Adipose tissue (tissue), 3 donors: Measurements from ENCODE around the gene AIP. TPM values are rescaled to one million over a fixed set of nuclear protein-coding genes. Genes with fewer than 3 reads are reported as not detected.

Experiments used
- H3K27ac ChIP-seq: one replicate; pipeline ENCODE4 v1.5.1; 2013; ENCODE audit warnings: low read depth, low read length
- WGBS, 3 donors: extraction: QIAGEN DNeasy Blood & Tissue Kit; methylation state at CpG; one replicate each; pipeline ENCODE4 v1.1.7; 2013; 5-methylcytosine and 5-hydroxymethylcytosine counted together
- polyA plus RNA-seq, 3 donors: library from polyadenylated mRNA; stranded (reverse); fragments of 200-250 nt; gene quantifications; one replicate each; pipeline ENCODE4 v1.2.3, GENCODE V29; 2013
- donor health status: healthy with polysubstance abuse.
- donor health status: Bipolar disorder and iron deficiency.
- donor health status: healthy.

Gene AIP
- polyA plus RNA-seq, 3 donors, result 52.0 to 93.9 (median 58.1) TPM

DNA sequence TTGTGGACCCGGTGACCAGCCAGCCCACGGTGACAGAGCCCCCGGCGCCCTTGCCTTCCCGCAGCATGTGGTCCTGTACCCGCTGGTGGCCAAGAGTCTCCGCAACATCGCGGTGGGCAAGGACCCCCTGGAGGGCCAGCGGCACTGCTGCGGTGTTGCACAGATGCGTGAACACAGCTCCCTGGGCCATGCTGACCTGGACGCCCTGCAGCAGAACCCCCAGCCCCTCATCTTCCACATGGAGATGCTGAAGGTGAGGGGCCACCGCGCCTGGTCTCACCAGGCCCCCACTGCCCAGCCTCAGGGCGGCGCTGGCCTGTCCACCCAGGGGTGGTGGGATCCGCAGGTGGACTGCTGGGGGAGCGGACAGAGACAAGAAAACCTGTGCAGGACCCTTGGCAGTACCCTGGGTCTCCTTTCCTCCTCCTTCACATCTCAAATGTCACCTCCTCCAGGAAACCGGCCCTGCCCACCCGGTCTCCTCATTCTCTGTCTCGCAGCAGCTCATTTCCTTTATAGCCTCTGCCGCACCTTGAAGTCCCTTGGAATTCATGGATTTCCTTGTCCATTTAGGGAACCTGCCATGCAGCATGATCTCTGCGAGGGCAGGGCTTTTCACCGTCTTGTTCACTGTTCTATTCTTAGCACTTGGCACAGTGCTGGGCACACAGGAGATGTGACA lies 6.5 kb downstream of the AIP start:
- 86 to 90% (median 87%) methylated on average over 20 to 25 of the region's 25 CpGs for WGBS, 3 donors
- H3K27ac ChIP-seq, result no peak overlapping the region

- WGBS, 3 donors, result 88 to 89% (median 89%) methylated on average over 23 of the region's 23 CpGs
These were observed 7.3 kb downstream of the AIP start for GRCh38 chr11:67489885-67490726.

GRCh38 chr11:67490727-67491065 lies 7.9 kb downstream of the AIP start:
- WGBS, 3 donors, result 76 to 81% (median 81%) methylated on average over 14 to 15 of the region's 15 CpGs
- H3K27ac ChIP-seq, result no peak overlapping the region

More at GRCh38 chr11:67489885-67490726, 7.3 kb downstream of the AIP start:
- no peak overlapping the region for H3K27ac ChIP-seq

DNA sequence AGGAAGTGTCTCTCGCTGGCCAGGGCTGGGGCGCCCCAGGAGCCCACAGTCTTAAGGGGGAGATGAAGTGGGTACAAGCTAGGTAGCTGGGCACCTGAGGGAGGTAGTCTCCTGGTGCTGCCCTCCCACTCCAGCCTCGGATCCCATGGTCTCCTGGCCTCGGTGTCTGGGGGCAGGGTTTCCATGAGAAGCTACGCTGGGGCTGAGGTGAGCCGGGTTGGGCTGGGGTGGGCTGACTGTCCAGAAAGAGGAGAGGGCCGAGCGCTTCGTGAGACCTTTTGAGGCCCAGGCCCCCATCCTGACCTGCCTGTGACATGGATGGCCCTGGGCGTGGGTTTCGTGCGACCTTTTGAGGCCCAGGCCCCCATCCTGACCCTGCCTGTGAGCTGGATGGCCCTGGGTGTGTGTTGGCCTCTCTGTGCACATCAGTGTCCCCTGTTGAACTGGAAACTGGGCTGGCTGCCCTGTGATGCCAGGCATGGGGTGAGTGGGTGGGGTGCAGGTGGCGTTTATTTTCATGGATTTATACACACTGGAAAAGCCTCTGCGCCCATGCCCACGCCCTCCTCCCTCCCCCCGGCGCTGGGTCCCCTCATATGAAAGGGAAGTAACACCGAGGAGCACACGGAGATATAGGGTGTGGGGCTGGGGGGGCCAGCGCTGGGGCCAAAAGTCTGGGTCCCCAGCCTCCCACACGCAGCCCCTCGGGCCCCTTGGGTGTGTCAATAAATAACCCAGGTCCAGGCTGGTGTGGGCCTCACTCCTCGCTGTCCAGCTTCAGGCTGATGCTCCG lies 8.6 kb downstream of the AIP start:
- 85 to 89% (median 87%) methylated on average over 22 to 24 of the region's 24 CpGs for WGBS, 3 donors
- no peak overlapping the region for H3K27ac ChIP-seq

DNA sequence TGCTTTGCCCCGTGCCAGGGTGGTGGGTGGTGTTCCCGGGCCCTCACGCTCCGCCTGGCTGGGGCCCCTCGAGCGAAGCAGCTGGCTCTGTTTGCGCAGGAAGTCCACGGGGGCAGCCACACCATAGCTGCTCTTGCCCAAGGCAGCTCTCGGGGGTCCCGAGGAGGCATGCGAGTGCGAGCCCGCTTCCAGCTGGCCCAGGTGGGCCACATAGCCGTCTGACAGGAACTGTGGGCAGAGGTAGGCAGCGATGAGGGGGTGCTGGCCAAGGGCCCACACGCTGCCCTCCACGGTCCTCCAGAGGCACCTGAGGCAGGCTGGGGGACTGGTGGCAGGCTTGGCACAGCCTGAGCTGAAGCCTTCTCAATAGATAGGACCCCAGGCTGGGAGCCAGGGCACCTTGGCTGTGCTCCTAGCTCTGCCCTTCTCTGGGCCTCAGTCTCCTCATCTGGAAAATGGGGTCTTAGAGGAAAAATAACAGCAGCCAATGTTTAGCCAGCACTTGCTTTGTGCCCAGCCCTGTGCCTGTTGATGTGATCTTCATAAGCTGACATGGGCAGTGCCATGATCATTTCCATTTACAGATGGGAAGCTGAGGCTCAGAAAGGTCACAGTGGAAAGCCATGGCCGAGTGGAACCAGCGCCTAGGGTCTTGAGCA lies 9.4 kb downstream of the AIP start:
- WGBS, 3 donors, result 88 to 90% (median 89%) methylated on average over 19 of the region's 19 CpGs
- H3K27ac ChIP-seq, result no peak overlapping the region

DNA sequence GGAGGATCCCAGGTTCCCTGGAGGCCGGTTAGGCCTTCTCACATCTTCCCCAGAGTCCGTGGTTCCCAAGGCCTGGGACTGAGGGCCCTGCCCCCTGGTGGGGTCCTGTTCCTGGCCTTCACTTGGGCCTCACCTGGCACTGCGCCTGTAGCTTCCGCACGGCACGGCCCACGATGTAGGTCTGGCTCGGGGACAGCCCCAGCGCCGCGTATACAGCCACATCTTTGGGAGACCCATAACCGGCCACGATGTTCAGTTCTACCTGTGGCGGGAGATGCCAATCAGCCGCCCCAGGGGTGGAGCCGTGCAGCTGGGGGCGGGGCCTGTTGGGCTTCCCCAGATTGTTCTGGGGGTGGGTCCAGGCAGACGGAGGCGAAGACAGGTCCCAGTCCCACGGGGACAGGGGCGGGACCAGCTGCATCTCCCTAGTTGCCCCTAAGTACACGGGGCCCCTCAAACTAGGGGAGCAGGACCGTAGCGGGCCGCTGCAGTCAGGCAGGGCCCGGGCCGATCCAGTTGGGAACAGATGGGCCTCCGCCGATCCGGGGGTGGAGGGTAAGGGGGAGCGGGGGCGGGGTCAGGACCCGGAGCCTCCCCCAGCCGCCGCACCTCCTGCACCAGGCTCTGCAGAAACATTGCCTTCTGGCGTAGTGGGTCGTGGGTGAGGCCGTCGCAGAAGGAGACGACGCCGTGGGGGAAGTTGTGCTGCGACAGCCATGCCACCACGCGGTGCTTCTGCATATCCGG lies 10.1 kb downstream of the AIP start:
- no peak overlapping the region for H3K27ac ChIP-seq
- WGBS, 3 donors, result 82 to 87% (median 86%) methylated on average over 46 of the region's 46 CpGs

DNA sequence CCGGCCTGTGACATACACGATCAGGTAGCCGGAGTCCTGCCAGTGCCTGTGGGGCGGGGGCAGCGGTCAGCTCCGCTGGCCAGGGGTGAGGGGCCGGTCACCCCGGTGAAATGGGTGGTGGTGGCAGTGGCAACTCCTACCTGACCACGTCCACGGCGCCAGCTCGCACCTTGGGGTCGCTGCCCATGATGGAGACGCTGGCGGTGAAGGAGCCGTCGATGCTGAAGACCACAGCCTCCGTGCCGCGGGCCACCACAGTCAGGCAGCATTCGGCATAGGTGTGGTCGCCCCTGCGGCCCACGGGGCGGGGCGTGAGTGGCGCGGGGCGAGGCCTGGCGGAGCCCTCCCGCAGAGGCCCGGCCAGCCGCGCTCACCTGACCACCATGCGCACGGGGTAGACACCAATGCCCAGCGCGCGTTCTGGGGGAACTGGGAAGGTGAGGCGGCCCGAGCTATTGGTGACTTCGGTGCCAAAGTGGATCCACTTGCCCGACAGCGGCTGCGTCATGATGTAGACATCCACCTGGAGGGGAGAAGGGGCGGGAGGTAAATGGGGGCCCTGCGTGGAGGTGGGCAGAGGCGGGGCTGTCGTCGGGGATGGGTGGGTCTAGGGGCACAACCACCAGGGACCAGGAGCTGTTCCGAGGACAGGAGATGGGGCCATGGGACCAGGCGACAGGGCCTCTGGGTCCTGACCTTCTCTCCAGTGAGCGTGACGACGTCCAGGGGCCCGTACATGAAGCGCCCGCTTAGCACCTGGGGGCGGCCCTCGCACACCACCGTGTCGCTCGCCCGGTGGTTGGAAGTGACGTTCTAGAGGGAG lies 10.9 kb downstream of the AIP start:
- 95 to 97% (median 96%) methylated on average over 60 to 65 of the region's 65 CpGs for WGBS, 3 donors
- no peak overlapping the region for H3K27ac ChIP-seq

DNA sequence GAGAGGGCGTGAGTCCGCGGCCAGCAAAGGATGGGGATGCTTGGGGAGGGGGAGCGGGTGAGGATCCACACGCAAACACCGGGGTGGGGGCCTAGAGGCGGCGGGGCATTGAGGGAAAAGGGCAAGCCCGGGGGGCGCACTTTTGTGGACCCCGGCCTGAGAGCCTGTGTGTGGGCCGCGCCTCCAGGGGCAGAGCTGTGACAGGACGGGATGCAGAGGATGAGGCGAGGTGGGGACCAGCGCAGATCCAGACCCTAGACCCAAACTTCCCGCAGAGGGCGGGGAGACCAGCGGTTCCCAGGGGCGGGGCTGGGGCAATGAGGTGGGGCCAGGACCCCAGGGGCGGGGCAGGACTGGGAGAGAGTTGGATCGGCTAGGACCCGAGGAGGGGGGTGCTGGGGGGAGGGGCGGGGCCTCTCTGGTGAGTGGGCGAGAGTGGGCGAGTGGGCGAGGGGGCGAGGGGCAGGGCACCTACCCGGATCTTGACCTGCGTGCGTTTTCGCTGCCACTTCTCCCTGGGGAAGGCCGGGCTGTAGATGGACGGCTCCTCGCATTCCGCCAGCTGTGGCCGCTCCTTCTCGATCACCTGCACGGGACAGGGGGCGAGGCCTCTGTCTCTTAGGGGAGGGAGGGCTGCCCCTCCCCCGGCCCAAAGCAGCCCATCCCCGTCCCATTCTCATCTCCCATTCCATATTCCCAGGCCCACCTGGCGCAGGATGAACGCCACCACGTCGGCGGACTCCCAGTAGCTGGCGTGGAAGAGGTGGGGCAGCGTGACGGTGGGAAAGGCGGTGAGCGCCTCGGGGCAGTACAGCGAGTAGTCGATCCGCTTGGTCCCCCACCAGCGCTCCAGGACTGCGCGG lies 11.8 kb downstream of the AIP start:
- 92 to 96% (median 93%) methylated on average over 51 to 59 of the region's 59 CpGs for WGBS, 3 donors
- H3K27ac ChIP-seq, result no peak overlapping the region

DNA sequence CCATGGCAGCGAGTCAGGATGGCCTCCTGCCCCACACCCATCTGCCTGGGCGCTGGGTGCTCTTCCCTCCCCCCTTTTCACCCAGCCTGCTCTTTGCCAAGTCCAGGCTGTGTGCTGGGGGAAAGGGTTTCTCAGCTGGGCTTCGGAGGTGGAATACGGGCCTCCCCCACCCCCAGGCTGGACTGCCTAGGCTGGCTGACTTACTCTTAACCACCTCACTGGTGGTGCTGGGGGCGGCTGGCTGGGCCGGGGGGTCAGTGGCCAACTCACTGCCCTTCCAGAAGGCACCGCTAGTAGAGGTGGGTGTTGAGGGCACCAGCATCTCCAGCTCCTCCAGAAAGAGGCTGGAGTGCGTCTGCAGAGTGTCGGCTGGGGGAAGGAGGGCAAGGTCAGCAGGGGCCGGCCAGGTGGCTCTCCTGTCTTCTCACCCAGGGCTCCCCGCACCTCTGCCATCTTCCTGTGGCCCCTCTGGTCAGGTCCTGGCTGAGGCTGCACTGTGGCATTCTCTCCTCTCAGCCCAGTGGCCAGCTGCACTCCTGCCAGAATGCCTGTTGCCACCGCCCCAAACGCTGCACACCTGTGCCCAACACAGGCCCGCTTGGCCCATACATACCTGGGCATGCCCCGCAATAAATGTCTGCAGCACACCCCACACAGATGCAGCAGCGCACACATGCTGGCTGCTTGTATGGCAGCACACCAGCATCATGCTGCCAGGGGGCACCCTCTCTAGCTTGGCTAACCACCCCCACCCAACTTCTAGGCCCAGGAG lies 12.6 kb downstream of the AIP start:
- 92 to 93% (median 93%) methylated on average over 14 to 16 of the region's 16 CpGs for WGBS, 3 donors

DNA sequence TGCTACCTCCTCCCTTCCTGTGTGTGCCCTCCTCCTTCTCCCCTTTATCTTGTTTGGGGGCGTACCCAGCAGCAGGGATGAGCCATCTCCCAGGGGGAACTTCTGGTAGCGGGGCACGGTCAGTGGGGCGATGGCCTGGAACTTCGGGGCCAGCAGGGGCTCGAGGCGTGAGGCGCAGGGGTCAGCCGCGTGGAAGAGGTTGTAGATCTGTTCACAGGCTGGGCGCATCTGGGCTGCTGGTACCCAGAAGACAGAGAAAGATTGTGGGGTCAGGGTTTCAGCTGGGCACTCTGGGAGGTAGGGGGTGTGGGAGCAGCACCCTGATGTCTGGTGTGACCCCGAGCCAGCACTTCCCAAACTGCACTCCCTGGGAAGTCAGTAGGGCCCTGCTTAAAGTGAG lies 13.3 kb downstream of the AIP start:
- H3K27ac ChIP-seq, result no peak overlapping the region
- WGBS, 3 donors, result 91 to 94% (median 94%) methylated on average over 12 of the region's 12 CpGs

More for the DNA sequence above, 12.6 kb downstream of the AIP start:
- no peak overlapping the region for H3K27ac ChIP-seq

DNA sequence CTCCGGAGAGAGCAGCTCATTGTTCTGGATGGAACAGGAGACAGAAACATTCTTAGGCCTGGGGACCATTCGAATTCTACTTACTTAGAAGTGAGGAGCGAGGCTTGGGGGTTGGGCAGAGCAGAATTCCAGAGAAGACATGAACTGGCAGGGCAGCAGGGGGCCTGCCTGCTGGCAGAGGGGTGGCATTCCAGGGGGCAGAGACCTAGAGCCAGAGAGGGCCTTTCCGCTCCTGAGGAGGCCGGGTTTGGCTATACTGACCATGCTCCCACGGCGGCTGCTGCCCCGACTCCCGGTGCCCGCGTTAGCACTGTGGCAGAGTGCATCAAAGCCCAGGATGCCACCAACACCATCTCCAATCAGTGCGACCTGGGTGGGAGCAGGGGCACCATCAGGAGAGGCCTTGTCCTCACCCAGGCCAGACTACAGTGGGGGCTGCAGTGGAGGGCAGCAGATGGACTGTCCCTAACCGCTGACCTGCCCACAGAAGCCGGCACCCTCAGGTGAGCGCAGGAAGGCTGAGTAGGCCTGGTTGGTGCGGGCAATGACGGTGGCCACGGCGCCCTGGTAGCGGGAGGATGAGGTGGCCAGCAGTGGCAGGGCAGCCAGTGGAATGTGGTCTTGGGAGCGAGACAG lies 14.9 kb downstream of the AIP start:
- H3K27ac ChIP-seq, result no peak overlapping the region
- WGBS, 3 donors, result 94 to 97% (median 96%) methylated on average over 20 to 21 of the region's 21 CpGs

DNA sequence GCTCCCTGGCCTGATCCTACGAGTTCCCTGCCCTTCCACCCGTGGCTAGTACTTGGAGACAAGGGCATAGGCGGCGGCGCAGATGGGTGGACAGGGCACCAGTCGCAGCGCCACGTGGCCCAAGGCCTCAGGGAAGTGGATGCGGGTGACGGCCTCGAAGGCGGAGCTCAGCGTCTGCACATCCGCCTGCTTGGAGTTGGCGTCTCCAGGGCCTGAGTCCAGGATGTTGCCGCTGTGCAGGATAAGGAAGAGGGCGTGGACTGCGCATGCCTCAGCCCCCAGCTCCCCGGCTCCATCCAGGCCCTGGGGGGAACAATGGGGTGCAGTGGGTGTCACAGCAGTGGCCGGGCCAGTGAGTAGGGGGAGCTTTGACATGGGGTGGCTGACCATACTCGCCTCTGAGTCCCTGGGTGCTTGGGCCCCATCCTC lies 15.7 kb downstream of the AIP start:
- no peak overlapping the region for H3K27ac ChIP-seq
- 77 to 88% (median 82%) methylated on average over 20 to 21 of the region's 21 CpGs for WGBS, 3 donors

DNA sequence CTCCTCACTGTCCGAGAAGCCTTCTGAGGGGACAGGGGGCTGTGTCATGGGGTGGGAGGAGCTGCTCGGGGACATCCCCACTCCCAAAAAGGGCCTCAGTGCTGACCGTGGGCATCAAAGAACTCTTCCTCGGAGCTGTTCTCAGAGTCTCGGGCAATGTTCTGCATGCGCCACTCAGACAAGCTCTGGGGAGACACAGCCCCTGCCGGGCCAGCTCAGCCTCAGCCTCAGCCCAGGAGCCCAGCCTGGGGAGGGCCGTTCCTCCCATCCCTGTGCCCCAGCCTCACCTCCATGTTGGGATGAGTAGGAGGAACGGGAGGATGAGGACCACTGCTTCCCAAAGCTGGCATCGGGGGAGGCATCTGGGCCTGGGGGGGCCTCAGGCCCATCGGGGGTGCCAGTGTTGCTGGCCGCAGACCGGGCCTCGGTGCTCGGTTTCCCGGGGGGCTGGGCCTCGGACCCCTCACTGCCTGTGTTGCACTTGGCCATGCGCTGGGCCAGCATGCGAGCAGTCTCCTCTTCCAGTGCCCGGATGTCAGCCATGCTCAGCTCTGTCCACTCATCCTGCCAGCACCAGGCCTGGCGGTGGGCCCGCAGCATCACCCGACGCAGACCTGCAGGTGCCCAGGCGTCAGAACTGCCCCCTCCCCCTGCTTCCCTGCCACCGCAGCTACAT lies 17.1 kb downstream of the AIP start:
- 94 to 97% (median 96%) methylated on average over 26 of the region's 26 CpGs for WGBS, 3 donors
- H3K27ac ChIP-seq, result no peak overlapping the region

- WGBS, 3 donors, result 82 to 94% (median 84%) methylated on average over 1 of the region's 1 CpG
These were observed 17.6 kb downstream of the AIP start for GRCh38 chr11:67500484-67500821.

More at GRCh38 chr11:67500484-67500821, 17.6 kb downstream of the AIP start:
- H3K27ac ChIP-seq, result no peak overlapping the region
